GM12891 (cell line): Measurements from ENCODE around the gene LDB2.

ENCODE experiments used
- DNase-seq: peaks from one replicate; pipeline ENCODE4 v3.0.0; 2011; ENCODE audit warnings: low spot score; ENCODE audit not compliant: insufficient read length
- FAIRE-seq: peaks from 2 replicates; lab custom pipeline; 2011; peaks lifted over from hg19 to GRCh38; lab: Jason Lieb, UNC
- PAX5 ChIP-seq: IDR thresholded peaks from 2 replicates; pipeline ENCODE4 v1.6.1; 2011; ENCODE audit warnings: low read length, moderate library complexity, mild to moderate bottlenecking; ENCODE audit not compliant: insufficient read depth, severe bottlenecking
- POLR2A ChIP-seq: IDR thresholded peaks from 2 replicates; pipeline ENCODE4 v1.6.1; 2011; ENCODE audit warnings: low read depth, low read length, control low read depth
- POLR2AphosphoS5 ChIP-seq: IDR thresholded peaks from 2 replicates; pipeline ENCODE4 v1.6.1; 2011; ENCODE audit warnings: low read depth, low read length, control low read depth
- POU2F2 ChIP-seq: IDR thresholded peaks from 2 replicates; pipeline ENCODE4 v1.6.1; 2011; ENCODE audit warnings: low read depth, mild to moderate bottlenecking, control low read depth, low read length, moderate library complexity
- SPI1 ChIP-seq: IDR thresholded peaks from 2 replicates; pipeline ENCODE4 v1.6.1; 2011; ENCODE audit warnings: low read depth, low read length, control low read depth
- TAF1 ChIP-seq: IDR thresholded peaks from 2 replicates; pipeline ENCODE4 v1.6.1; 2011; ENCODE audit warnings: low read depth, low read length, control low read depth

LDB2 gene

DNA sequence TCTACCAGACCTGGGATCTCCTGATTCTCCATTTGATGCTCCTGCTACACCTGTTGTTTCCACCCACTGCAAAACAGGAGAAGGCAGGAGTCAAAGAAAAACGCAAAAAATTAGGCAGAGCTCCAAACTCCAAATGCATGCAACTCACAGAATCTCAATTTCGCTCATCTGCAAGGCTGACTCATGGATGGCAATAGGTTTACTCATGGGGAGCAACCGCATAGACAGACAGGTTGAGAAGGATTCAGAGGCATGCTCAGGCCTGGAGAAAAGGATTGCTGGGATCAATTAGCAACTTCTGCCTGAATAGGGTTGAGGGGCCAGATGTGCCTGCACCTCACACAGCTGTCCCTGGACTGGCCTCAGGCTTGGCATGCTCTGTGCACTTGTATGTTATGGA lies 231.0 kb downstream of the LDB2 start:
- FAIRE-seq, result no peak
- TF ChIP-seq POLR2AphosphoS5, result no peak
- TF ChIP-seq TAF1, result no peak
- no peak for DNase-seq

DNA sequence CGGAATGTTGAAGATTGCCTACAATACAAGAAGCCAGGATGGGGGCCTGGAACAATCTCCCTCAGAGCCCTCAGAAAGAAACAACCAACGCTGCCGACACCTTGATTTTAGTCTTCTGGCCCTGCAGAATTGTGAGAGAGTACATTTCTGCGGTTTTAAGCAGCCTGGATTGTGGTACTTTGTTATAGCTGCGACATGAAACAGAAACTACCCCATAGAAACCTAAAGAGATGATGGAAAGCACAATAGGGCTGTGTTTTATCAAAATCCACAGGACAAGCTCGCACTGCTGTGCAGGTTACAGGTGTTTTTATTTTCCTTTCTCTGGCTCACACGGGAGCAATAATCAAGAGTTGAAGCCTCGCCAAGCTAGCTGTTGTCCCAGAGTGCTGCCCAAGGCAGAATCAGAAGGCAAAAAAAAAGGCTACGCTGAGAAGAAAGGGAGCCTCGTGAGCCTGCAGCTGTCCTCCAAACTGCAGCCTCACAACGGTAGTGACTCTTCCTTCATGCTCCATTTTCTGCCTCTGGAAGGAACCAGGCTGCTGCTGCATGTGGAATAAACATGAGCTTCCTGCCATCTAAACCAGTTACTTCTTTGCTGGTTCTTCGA lies 232.4 kb downstream of the LDB2 start:
- no peak for TF ChIP-seq POLR2AphosphoS5
- TF ChIP-seq POLR2A, result no peak
- TF ChIP-seq SPI1, result no peak
- no peak for TF ChIP-seq PAX5
- TF ChIP-seq POU2F2, result no peak
- no peak for TF ChIP-seq TAF1
- DNase-seq (no peak), FAIRE-seq (no peak)

DNA sequence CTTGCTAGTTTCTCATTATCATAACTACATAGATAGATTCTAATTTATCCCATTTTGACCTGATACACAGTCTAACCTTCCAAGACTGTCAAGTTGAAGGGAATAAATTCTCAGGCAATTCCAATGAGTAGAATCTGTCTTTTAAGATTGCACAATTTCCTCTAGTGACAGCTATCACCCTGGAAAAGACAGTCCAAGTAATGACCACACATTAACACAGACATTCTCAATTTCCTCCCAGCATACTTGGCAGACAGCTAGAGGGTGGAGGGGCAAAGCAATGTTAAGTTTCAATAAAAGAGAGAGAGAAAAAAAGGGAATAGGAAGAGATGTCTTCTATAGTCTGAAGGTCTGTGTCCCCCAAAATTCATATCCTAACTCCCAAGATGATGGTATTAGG lies 234.7 kb downstream of the LDB2 start:
- DNase-seq (no peak), FAIRE-seq (no peak)
- TF ChIP-seq TAF1 (no peak), PAX5 (no peak), POLR2AphosphoS5 (no peak), SPI1 (no peak), POLR2A (no peak), POU2F2 (no peak)

DNA sequence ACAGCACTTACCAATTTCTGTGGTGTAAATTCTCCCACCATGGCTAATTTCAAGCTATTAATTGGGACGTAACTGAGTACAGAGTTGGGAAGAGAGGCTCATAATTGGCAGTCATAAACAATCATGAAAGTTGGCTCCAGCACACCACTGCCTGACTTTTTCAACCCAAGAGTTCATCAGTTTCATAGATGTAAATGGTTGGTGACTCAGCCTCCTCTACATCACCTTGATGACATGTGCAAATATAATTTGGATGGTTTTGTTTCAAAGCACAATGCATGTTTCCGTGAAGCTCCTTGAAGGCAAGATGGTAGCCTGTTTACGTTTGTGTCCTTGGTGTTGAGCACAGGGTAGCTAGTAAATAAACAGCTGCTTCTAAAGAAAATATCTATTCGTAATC lies 235.1 kb downstream of the LDB2 start:
- no peak for TF ChIP-seq POU2F2
- TF ChIP-seq TAF1, result no peak
- no peak for TF ChIP-seq POLR2A
- no peak for TF ChIP-seq PAX5
- no peak for TF ChIP-seq SPI1
- TF ChIP-seq POLR2AphosphoS5, result no peak
- no peak for FAIRE-seq
- DNase-seq, result no peak

DNA sequence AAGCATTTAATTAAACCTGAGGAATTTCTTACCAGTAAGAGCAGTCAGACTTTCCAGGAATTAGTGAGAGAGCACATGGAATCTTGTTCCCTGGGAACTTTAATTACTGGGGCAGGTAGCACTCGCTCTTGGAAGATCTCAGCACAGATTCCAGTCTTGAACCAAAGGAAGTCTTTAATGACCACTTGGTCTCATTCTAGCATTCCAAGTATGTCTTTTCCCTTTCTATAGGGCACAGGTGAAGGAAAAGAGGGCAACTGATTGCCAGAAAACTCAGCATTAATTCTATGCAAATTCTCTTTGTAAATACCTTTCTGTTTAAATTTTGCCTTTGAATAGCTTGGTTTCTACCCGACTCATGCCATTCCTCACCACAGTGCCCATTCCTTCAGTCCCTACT lies 236.6 kb downstream of the LDB2 start:
- no peak for DNase-seq
- TF ChIP-seq SPI1, result no peak
- no peak for TF ChIP-seq POU2F2
- no peak for TF ChIP-seq POLR2AphosphoS5
- FAIRE-seq, result no peak

DNA sequence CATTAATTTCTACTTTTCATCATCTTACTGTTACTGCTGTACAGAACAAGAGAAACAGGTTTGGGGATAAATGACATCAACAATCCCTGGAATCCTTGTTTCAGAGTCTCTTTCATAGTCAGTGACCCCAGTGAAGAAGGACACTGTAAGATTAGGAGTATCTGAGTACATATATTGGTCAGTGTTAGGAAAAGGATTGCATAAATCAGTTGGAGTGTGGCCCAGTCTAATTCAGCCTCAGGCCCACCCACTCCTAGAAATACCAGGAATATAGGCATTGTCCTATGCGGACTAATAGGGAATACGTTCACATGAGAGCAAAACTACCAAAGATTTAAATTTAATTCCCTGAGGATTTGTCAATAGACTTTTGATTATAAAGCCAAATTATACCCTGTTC lies 237.8 kb downstream of the LDB2 start:
- DNase-seq (no peak), FAIRE-seq (no peak)
- TF ChIP-seq TAF1, result no peak
- no peak for TF ChIP-seq POLR2A

DNA sequence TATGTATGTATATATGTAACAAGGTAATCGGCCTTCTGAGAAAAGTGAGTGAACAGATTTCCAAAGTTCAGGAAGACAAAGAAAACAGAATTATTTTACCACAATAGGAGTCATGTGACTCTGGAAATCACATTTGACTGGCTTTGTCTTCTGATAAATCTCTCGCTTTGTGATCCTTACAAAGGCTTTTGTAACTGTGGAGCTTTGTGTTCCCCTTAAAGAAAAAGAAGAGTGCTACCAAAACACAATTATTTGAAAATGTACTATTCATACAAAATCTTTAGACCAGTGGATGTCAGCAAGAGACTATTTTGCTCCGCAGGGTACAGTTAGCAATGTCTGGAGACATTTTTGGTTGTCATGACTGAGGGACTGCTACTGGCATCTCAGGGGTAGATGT lies 238.8 kb downstream of the LDB2 start:
- TF ChIP-seq POLR2A, result no peak
- no peak for TF ChIP-seq PAX5
- TF ChIP-seq TAF1, result no peak
- no peak for FAIRE-seq
- DNase-seq, result no peak

DNA sequence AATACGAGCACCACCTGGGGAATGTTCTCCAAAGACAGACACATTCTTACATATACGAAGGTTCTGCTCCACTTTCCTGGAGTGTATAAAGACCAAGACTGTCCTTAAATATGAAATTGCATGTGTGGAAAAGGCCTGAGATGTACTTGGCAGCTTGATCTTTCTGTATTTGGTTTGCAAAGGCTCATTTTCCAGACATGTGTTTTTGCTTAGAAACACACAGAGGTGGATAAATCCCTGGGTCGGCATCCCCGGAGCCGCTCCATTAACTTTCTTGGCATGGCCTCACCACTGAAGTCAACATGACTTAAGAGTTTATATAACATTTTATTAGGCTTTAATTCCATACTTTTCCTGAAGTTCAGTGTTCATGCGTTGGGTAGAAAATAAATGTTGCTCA lies 239.4 kb downstream of the LDB2 start:
- no peak for FAIRE-seq
- DNase-seq, result no peak
- TF ChIP-seq POLR2A, result no peak
- no peak for TF ChIP-seq SPI1
- TF ChIP-seq PAX5, result no peak
- no peak for TF ChIP-seq POLR2AphosphoS5
- TF ChIP-seq TAF1, result no peak
- TF ChIP-seq POU2F2, result no peak

DNA sequence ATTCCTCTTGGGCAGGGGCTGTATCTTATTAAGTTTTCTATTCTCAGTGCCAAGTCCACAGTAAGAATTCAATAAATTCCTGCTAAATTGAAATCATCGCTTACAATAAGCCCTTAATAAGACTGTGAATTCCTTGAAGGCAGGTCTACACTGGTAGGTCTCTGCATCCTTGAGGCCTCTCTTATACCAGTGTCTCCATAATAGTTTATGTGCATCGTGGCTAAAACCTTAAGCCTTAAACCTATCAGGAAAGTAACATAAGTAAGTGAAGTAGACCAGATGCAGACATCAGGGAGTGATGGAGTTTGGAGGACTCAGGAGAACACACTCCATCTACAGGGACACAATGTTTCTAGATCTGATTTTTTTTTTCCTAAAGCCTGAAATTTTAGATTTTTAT lies 240.3 kb downstream of the LDB2 start:
- FAIRE-seq, result no peak
- DNase-seq, result no peak
- TF ChIP-seq POLR2AphosphoS5 (no peak), PAX5 (no peak), SPI1 (no peak), POLR2A (no peak), TAF1 (no peak), POU2F2 (no peak)

DNA sequence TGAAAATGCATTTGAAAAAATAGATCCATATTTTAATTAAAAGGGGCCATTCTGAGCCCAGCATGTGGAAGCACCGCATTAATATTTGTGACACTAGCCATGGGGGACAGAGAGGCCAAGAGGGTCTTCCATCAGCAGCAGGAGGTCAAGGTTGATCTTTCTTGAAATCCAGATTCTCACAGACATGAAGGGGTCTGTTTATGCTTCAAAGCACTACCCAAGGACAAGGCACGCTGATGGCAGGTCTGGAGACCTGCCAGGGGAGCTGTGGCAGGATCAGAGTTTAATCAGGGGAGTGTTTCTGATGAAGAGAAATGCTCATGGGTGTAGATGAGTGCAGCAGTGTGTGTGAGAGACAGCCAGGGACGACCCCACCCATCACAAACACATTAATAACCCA lies 243.3 kb downstream of the LDB2 start:
- TF ChIP-seq POLR2A (no peak), POLR2AphosphoS5 (no peak), POU2F2 (no peak), TAF1 (no peak), SPI1 (no peak), PAX5 (no peak)
- FAIRE-seq (no peak), DNase-seq (no peak)

DNA sequence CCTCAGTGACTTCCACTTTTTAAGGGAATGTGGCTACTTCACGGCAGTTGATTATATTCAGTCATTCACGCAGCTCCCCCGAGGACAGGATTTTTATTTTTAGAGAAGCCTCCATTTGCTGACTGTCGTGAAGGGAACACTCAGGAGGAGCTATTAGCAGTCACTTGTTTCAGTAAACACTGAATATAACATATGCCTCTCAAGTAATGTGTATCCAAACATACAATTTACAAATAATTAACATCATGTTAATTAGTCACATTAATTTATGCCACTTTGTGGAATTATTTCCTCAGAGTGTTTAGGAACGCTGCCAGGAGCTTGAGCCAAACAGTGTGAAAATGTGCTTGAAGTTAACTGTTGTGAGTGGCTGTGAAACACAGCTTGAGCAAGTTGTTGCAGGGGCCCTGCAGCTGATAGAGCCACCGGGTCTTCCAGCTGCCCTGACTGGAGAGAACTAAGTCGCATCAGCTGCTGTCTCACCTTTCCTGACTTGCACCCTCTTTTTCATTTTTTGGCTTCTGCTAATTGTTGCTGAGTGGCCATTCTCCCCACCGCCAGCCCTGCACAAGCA lies 245.6 kb downstream of the LDB2 start:
- no peak for FAIRE-seq
- TF ChIP-seq SPI1 (no peak), POU2F2 (no peak), TAF1 (no peak), POLR2AphosphoS5 (no peak), PAX5 (no peak), POLR2A (no peak)
- no peak for DNase-seq
